Prostate gland (tissue), 2 donors: ENCODE data around the gene RET.

Experiments used
- POLR2A ChIP-seq: fragments of 450-650 bp; IDR thresholded peaks from one replicate; pipeline ENCODE4 v1.6.1; 2016; ENCODE audit warnings: antibody characterized with exemption, mild to moderate bottlenecking
- TF ChIP-seq, protein P1 (sequence below), 4 experiments: fragments of 200-600 bp in 2 of 4; fragments of 450-650 bp in 2 of 4; sonication (generic) in 2 of 4; IDR thresholded peaks; 1 replicate in 3 of 4; 2 replicates in 1 of 4; pipeline ENCODE4 v1.5.1; 2016 to 2019; ENCODE audit warnings: antibody characterized with exemption in 4 of 4, mild to moderate bottlenecking in 2 of 4, moderate library complexity in 2 of 4

GRCh38 chr10:43122826-43123225, 46.0 kb downstream of the RET start:
- TF ChIP-seq, protein P1, sequence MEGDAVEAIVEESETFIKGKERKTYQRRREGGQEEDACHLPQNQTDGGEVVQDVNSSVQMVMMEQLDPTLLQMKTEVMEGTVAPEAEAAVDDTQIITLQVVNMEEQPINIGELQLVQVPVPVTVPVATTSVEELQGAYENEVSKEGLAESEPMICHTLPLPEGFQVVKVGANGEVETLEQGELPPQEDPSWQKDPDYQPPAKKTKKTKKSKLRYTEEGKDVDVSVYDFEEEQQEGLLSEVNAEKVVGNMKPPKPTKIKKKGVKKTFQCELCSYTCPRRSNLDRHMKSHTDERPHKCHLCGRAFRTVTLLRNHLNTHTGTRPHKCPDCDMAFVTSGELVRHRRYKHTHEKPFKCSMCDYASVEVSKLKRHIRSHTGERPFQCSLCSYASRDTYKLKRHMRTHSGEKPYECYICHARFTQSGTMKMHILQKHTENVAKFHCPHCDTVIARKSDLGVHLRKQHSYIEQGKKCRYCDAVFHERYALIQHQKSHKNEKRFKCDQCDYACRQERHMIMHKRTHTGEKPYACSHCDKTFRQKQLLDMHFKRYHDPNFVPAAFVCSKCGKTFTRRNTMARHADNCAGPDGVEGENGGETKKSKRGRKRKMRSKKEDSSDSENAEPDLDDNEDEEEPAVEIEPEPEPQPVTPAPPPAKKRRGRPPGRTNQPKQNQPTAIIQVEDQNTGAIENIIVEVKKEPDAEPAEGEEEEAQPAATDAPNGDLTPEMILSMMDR (IDR thresholded peaks at IDR 0.05), result no peak
- TF ChIP-seq POLR2A, result no peak
